Stimulated activated CD8-positive, alpha-beta memory T cell treated with anti-CD3 and anti-CD28 coated beads, Interleukin-7, amount 100 ng/mL, for 1 hour (primary cell): ENCODE results near the gene AKAP6.
"Not testable (repeated sequence)": the region's sequence is repeated elsewhere in the genome, so short reads cannot be mapped to it uniquely, and the experiment has no call there.

Source experiments
- DNase-seq, 2 donors: peaks; one replicate each; pipeline ENCODE4 v3.0.0-alpha.2; 2020; ENCODE audit warnings: low read depth in 2 of 2

Gene AKAP6

DNA sequence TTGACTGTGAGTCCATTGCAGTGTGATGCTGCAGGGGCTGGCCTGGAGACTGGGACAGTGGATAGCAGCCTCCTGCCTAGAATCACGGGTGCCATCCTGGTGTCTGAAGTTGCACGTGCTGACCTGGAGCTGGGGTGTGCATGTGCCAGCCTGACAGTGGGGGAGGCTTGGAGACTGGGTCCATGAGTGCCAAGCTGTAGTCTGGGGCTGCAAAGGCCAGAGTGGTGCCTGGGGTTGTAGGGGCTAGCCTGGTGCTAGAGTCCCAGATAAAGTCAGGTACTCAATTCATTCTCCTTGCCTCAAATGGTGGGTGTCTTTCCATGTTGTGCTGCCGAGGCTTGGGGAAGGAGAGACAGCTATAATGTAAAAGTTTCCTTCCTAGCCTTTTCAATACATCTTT, 427.7 kb downstream of the AKAP6 start:
- no peak for DNase-seq

DNA sequence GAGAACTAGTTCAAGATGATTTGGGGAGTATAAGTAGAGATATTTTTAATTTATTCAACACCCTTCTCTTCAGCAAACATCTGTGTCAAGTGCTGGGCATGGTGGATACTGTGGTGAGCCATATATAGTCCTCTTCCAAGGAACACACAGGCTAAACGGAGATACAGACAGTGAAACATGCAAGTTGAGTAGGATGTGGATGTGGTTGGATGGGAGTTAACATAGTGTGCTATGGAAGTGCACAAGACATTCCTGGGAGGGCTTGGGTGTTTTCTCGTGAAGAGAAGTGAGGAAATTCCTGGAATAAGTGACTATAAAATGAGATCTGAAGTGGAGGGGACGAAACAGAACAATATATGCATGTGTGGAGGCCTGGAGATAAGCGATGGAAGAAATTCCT, 428.5 kb downstream of the AKAP6 start:
- no peak for DNase-seq

DNA sequence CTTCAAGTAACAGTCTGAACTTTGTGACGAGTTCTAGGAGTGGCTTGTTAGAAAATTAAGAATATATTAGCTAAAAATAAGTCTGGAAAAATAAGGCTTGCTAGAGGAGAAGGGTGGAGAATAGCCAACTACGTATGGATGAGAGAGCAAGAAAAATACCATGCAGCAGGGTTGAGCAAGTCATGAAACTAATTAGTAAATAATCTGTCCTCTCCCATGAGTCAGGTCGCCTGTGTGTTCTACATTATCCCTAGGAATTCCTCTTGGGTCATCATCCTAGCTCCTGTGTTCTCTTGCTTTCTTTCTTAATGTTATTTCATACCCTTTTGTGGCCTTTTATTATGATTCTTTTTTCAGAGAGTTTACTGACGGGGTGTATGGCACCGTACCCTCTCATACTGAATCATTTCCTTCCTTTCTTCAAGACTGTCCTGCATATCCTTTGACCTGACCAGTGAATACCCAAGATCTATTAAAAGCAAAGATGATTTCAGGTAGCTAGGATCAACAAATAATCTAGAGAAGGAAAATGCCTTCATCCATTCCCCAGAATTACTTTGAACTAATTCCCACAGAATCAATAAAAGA, 432.4 kb downstream of the AKAP6 start:
- DNase-seq: no peak

DNA sequence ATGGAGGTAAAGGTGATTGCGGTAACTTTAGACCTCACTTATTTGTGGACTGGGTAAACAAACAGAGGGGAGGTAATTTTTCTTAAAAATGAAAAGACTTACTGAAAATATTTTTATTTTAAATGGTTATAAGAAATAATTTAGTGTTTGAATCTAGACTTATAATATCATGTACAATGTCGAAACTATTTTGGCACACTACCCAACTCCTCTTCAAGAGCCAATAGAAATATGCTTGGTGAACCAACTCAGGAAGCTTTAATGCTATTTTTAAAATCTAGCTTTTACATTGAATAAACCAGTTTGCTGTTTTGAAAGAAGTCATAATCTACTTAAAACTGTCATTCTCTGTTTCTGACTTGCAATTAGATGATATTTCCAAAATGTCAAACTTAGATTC, 433.8 kb downstream of the AKAP6 start:
- DNase-seq: no peak

DNA sequence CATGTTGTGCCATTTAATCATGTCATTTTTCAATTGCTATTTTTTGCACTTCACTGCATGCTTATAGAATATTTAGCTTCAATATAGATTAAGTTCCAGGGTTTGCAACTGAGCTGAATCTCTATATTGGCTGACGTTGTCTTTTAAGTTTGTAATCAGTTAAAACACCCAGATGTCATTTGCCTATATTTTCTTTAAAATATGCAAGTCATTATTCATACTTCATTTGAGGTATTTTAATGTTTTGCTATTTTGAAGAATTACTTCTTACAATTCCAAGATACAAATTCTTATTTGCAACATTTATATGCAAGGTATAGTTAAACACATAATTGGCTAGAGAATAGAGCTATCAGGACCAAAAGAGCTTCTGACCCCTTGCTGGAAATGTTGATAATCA, 434.6 kb downstream of the AKAP6 start:
- no peak for DNase-seq

DNA sequence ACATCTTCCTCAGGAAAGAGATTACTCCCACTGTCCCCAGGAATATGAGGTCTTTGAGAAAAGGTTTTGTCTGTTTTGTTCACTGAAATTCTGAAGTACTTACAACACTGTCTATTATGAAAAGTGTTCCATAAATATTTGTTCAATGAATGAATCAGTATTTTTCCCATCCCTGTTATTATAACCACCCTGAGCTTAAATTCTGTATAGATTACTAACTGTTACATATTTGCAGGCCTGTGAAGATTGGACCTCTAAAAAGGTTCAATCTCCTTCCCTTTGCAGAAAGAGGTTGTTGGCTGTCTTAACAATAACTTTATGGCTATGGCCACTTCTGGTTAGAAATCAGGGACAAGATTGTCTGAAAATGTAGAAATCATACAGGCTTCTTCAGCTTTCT, 435.0 kb downstream of the AKAP6 start:
- DNase-seq: no peak

DNA sequence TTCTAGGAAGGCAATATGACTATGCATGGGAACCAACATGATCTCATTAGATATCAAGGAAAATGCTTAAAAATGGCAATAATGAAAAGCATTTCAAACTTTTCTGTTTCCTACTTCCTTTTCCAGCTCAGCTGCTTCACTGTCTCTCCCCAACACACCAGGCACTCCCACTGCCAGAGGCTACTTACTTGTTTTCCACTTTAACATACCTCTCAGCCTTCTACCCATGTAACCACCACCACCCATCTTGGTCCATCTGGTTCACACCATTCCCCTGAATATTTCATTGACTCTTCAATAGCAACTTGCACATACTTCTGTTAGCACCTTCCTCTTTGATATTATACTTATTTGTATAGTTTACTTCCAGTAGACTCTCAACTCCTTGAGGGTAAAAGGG, 441.3 kb downstream of the AKAP6 start:
- no peak for DNase-seq

DNA sequence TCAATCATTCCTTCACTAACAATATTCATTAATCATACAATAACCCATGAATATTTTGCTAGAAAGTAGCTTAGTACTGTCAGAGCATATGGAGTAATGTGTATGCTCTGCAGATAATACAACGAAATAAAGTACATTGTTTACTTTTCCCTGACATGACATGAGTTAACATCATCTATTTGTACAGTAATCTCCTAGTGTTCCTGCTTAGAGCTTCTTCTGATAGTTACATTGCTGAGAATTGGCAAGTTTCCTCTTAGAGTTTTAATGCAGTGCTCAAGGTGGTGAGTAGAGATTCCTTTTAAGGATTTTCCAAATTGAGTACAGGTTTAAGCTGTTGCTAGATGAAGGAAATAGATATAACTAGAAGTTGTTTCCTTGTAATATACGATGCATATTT, 445.1 kb downstream of the AKAP6 start:
- no peak for DNase-seq

DNA sequence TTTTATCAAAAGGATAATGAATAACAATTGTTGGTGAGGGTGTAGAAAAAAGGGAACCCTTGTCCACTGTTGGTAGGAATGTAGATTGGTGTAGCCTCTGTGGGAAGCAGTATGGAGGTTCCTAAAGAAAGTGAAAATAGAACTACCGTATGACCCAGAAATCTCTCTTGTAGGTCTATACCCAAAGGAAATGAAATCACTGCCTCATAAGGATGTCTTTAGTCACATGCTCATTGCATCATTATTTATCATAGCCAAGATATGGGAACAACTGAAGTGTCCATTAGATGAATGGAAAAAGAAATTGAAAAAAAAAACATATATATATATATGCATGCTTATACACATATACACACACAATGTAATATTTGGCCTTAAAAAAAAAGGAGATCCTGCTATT, 450.7 kb downstream of the AKAP6 start:
- DNase-seq: no peak

DNA sequence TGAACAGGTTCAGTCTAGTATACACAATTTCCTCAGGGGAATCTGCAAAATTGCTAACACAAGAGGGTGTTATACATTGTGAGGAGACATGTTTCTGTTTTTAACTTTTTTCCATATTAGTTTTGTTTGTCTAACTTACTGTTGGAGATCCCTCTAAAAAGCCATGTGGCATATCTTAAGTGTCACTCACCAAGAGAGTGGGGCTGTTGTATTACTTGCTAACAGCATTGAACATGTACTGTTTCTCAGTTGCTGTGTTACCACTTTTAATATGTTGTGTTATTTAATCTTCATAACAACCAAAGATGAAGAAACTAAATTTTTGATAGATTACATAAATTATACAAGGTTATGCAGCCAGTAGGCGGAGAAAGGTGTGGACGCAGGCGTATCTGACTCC, 455.3 kb downstream of the AKAP6 start:
- no peak for DNase-seq

DNA sequence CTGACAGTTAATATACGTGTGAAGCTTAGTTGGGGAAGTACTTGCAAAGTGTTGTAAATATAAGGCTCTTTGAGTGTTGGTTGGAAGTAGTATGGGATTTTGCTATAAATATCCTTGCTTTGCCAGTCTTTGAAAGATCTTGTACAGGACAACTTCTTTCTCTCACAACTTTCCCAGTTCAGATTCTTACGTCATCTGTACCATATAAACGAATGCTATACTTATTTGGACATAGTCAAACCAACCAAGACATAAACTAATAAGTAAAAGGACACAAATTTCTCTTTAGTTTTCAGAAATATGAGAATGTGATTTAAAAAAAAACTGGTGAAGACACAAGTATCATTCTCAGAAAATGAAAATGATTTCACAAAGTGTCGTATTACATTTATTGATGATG, 456.5 kb downstream of the AKAP6 start:
- DNase-seq: no peak

DNA sequence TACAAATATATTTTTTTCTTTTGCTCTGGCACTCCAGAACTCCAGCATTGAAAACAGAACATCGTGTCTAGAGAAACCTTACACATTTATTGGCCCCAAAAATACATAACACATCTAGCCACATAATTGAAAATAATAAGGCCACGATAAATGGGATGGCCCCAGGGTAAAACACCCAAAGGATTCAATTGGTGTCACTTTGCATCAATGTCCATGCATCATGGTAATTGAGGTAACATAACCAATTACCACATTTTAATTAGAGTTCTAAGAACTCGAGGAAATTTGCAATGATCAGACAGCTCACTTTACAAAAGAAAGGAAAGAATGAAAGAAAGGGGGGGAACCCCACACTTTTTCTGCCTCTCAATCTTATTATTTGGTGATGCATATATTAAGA, 457.8 kb downstream of the AKAP6 start:
- DNase-seq: no peak

DNA sequence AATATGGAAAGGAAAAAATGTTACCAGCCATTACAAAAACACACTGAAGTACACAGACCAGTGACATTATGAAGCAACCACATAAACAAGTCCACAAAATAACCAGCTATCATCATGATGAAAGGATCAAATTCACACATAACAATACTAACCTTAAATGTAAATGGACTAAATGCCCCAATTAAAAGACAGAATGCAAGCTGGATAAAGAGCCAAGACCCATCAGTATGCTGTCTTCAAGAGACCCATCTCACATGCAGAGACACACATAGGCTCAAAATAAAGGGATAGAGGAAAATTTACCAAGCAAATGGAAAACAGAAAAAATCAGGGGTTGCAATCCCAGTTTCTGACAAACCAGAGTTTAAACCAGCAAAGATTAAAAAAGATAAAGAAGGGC, 463.9 kb downstream of the AKAP6 start:
- DNase-seq: not testable (repeated sequence)

DNA sequence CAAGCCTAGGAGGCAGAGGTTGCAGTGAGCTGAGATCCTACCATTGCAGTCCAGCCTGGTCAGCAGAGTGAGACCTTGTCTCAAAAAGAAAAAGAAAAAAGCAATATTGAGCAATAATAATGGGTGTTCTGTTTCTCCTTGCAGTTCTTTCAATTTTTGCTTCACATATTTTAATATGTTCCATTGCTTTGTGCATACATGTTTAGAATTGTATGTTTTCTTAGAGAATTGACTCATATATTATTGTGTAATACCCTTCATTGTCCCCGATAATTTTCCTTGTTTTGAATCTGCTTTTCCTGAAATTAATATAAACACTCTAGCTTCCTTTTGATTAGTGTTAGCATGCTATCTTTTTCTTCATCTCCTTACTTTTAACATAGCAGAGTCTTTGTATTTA, 471.2 kb downstream of the AKAP6 start:
- DNase-seq: no peak

DNA sequence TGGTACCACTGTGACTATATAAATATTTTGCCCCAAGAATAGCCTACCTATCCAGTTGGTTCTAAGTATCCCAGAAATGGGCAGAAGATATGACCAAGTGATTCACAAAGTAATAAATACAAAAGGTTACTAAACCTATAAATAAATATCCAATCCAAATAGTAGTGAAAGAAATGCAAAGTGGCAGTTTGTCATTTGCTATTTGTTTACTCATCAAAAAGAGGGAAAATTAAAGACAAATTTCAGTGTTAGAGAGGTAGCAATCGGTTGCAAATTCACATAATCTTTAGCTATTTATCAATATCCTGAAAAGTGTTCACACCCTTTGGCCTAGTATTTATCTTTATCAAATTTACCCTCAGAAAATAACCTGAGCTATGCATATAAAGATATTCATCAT, 473.2 kb downstream of the AKAP6 start:
- DNase-seq: no peak

DNA sequence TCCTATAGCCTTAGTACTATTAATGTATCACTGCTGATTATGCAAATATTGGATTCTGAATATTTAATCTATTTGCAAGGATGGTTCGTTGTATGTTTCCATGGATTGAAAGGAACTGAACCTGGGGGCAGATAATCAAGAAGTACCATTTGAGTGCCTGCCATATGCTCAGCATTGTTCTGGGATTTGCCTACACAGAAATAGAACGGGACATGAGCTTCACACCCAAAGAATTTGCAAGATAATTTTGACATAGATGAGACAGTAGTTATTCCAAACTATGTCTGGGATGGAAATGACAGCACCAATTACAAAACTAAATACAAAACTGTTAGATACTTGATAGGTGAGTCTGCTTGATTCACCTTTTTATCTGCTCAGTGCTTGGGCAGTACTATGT, 476.9 kb downstream of the AKAP6 start:
- DNase-seq: no peak

DNA sequence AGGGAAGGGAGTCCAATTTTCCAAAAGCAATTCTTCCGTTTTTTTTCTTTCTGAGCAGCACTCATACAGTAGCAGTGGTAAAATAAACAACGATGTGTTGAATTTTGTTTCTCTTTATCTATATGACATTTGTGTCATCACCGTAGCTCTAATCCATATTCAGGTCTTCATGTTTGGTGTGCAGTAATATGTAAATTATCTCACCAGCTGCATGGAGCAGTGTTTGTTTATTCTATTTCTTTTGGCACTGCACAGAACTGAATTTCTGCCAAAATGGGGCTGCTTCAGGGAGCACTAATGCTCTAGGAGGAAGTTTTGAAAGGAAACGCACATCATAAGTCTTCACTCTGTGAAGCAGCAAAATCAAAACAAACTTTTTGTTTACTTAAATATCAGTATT, 479.5 kb downstream of the AKAP6 start:
- DNase-seq: no peak

DNA sequence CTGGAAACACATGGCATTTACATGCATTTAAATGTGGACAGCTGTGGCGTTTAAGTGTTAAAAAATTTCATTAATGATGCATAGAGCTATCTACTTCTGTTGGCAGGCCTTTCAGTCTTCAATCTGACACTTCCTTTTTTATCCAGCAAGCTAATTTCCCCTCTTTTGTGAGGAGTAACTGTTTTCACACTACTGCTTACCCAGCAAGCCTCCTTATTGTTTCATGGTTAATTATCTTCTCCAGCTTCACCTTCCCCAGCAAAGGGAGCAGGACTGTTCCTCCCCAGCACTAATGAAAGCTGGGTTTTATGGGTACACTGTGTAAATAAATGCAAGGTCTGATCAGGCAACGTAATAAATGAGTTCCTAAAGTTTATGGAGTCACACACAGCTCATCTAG, 480.2 kb downstream of the AKAP6 start:
- DNase-seq: no peak

DNA sequence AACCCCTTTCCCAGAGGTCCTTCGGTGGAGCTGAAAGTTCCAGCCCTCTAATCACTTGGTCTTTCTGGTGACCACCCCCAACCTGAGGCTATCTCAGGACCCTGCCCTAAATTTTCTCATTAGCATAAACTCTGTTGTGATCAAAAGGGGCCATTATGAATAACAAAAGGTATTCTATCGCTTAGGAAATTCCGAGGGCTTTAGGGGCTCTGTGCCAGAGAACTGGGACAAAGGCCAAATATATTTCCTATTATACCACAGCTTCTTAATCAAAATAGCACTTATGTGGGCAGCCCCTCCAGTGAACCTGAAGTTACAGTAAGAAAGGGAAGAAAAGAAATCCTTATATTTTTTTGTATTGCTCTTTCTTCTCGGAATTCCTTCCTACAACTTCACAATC, 484.3 kb downstream of the AKAP6 start:
- no peak for DNase-seq

DNA sequence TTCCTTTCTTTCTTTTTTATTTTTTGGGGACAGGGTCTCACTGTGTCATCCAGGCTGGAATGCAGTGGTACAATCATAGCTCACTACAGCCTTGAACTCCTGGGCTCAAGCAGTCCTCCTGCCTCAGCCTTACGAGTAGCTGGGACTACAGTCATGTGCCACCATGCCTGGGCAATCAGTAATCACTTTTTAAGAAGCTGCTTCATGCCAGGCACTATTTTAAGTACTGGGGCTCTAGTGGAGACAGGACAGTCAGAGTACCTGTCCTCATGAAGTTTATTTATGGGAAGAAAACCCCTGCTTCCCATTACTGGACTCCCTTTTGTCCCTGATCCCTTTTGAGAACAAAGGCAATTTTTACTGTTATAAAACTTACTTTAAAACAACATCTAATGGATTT, 485.6 kb downstream of the AKAP6 start:
- no peak for DNase-seq

DNA sequence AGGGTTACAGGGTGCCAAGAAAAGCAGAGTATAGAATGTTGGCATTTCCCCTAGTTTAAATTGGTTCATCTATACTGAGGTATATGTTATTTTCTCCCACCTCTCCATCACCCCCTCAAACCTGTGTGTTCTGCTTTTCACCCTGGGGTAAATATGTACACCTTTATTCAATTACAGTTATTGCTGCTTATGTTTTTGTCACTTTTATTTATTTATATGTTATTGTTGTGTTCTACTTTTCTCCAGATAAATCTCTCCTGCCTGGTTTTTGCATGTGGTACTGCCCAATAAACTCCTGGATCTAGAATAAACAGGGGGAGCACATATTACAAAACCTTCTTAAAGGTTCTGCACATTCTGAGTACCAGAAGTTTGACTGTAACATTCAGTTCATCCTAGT, 487.5 kb downstream of the AKAP6 start:
- no peak for DNase-seq

DNA sequence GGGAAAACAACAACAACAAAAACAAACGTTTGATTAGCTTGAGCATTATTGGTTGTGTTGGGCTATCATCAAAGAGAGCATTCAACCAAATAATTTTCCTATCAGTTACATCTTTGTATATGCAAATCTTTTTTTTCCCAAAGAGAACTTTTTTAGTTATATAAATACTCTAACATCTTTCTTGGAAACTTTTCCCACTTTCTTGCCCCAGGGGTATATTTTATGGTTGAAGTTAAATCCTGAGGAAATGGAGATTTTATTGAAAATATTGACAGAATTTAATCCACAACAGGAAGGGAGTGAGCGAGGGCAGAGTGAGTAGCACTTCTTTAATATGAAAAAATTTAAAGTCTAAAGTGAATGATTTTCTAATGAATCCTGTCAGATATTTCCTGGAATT, 488.7 kb downstream of the AKAP6 start:
- DNase-seq: no peak

DNA sequence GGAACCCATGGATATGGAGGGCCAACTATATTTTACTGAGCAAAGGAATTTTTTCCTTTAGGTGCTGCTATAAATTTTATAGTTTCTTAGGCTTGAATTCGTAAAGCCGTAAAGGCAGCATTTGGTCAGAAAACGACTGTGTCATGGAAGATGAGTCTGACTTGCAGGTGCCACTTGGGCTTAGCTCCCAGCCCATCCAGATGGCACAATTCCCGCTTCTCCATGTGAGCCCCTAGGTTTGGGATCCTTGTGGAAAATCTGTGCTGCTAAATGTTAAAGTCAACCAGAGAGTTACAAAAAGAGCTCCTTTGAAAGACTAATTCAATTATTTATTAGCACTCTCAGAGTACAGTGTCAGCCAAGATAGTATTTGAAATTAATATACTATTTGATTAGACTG, 489.5 kb downstream of the AKAP6 start:
- no peak for DNase-seq

DNA sequence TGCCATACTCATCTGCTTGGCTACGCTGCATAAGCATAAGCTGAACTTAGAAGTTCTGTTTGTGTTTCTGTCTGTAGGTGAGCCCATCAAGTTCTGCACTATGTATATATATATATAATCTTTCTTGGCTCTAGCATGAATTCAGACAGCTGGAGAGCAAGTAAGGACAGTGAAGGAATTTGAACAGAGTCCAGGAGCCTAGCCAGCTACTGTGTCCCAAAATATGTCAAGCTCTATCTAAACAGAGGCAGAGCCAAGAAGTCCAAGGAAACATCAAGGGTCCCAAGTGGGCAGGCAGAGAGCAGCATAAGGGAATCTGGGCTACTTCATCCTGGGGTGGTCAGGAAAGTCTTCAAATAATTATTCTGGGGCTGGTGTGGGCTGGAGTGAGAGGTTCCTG, 491.1 kb downstream of the AKAP6 start:
- no peak for DNase-seq

DNA sequence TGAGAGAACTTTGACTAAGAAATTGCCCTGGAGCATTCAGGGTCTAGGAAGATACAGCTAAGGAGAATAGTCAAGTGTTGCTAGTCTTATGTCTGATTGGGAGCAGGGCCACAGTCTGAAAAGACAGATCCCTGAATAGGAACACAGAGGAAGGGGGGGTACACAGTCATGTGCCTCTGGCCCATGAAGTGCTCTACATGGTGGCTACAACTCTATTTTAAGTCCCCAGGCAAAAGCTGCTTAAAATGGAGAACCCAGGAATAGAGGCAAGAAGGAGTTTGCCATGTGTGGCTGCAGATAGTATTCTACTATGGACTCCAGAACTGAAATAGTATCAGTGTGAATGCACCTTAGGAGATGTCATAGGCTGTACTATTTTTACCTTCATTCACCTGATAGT, 491.6 kb downstream of the AKAP6 start:
- no peak for DNase-seq
